Omental fat pad (tissue), 4 donors: ENCODE results near the gene ADAD1. TPM values are rescaled to one million over a fixed set of nuclear protein-coding genes. Genes with fewer than 3 reads are reported as not detected.

Experiments
- ATAC-seq: fragments of 150-250 bp; one replicate; pipeline ENCODE4 v1.9.1; 2016; ENCODE audit warnings: mild to moderate bottlenecking, moderate library complexity; ENCODE audit not compliant: low FRiP score
- DNase-seq: peaks from one replicate; pipeline ENCODE4 v3.0.0-alpha.2; 2019; ENCODE audit warnings: low spot score
- CTCF ChIP-seq, 3 donors: fragments of 450-650 bp; IDR thresholded peaks; one replicate each; pipeline ENCODE4 v1.5.1; 2016 to 2017; ENCODE audit warnings: antibody characterized with exemption in 3 of 3, mild to moderate bottlenecking in 3 of 3, moderate library complexity in 2 of 3
- total RNA-seq, 4 donors: library from RNA; depleted of rRNA; stranded (reverse); fragments of >200 nt; gene quantifications; one replicate each; pipeline ENCODE4 v1.1.0, GENCODE V29; 2016

Gene ADAD1
- total RNA-seq, 4 donors from 2014 or later, result not detected

DNA sequence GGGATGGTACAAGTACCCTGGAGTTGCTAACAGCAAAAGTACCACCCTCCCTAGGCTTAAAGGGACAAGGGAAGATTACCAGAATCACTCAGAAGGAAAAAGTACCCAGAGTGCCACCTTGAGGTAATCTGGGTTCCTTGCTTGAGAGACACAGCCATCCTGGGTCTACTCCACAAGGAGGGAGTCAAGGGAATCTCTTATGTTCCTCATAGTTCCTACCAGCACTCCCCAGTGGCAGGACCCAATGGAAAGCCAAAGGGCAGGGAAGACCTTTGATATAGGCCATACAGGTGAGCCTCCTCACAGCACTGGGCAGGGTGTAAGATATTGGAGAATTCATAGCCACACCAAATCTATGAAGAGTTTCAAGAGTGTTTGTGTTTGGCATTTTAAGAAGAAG, 72.0 kb downstream of the ADAD1 start:
- no peak for ATAC-seq
- no peak for TF ChIP-seq CTCF (IDR thresholded peaks at IDR 0.05)
- DNase-seq, result no peak

- ATAC-seq (no peak), DNase-seq (no peak)
- no peak for TF ChIP-seq CTCF (IDR thresholded peaks at IDR 0.05)
These were observed 74.7 kb downstream of the ADAD1 start for GRCh38 chr4:122453384-122453995.

GRCh38 chr4:122456231-122457116, 77.7 kb downstream of the ADAD1 start, which contains the start of gene IL2:
Gene IL2, minus strand, starts transcription at chr4:122456725. Its CDS starts 285 bp downstream, at chr4:122456440.
- TF ChIP-seq CTCF (IDR thresholded peaks at IDR 0.05), result no peak
- ATAC-seq (no peak), DNase-seq (no peak)

- no peak for ATAC-seq
- no peak for DNase-seq
- TF ChIP-seq CTCF (IDR thresholded peaks at IDR 0.05), result no peak
These were observed 79.8 kb downstream of the ADAD1 start for GRCh38 chr4:122458625-122459024.

- DNase-seq (no peak), ATAC-seq (no peak)
These were observed 90.6 kb downstream of the ADAD1 start for GRCh38 chr4:122469457-122469856.

DNA sequence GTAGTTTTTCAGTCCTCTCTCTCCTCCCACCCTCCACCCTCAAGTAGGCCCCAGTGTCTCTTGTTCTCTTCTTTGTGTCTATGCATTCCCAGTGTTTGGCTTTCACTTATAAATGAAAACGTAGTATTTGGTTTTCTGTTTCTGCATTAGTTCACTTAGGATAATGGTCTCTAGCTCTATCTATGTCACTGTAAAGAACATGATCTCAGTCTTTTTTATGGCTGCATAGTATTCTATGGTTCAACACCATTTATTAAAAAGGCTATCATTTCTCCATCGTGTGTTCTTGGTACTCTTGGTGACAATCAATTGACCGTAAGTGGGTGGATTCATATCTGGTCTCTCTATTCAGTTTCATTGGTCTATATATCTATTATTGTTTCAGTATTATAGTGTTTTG, 96.4 kb downstream of the ADAD1 start:
- no peak for ATAC-seq
- no peak for DNase-seq
- no peak for TF ChIP-seq CTCF (IDR thresholded peaks at IDR 0.05)

More at GRCh38 chr4:122469457-122469856, 90.6 kb downstream of the ADAD1 start:
- no peak for TF ChIP-seq CTCF (IDR thresholded peaks at IDR 0.05)
